ENCODE results near the gene RALGPS1. TPM values are rescaled to one million over a fixed set of nuclear protein-coding genes. Genes with fewer than 3 reads are reported as not detected.

RALGPS1 gene
- total RNA-seq, 1 experiment from 2014 or later = 18.6 TPM

DNA sequence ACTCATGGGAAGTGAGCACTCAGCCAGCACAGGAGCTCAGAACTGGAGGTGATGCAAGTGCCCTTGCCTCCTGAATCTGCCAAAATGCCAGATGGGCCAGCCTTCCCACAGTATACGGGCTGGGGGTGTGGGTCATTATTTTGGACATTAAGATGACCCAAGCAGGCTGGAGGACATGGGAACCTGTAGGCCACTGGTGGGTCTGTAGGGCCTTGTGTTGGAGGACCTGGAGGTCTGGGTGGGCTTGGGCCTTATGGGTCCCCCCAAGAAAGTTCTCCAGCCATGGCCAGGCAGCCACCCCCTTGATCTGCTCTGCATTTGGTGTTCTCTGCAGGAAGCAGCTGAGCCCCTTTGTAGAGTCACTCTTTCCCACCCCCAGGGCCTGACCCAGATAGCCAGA lies 278.9 kb downstream of the RALGPS1 start:
- H3K4me1 Mint-ChIP-seq = peaks cover 0 to 9% of the 10 kb centered on the region in 2 experiments; a peak in 1 of 4 replicates
- Histone ChIP-seq H3K23me2 (ENCODE audit: insufficient read length, low read depth, low read length, poor library complexity, severe bottlenecking) (no peaks in the 10 kb centered on the region), H4K91ac (ENCODE audit: insufficient read length, low read depth, low read length) (no peak overlapping the region), H3T11ph (ENCODE audit: low read length) (no peak overlapping the region), H3K18ac (ENCODE audit: insufficient read length, low read depth, low read length) (no peak overlapping the region), H4K20me1 (ENCODE audit: control insufficient read depth, insufficient read depth, insufficient read length) (no peaks in the 10 kb centered on the region), H3K9ac (ENCODE audit: extremely low read depth, insufficient read length, low read length) (no peak overlapping the region), H2BK120ac (ENCODE audit: low read depth, low read length, poor library complexity, severe bottlenecking) (no peak overlapping the region), H3K27ac (ENCODE audit: insufficient read length, low read depth, low read length) (no peak overlapping the region), H2BK5ac (ENCODE audit: insufficient read length, low read length) (no peak overlapping the region), H3K4me1 (ENCODE audit: insufficient read depth, low read length) (no peaks in the 10 kb centered on the region), H2BK20ac (ENCODE audit: low read depth, low read length, poor library complexity, severe bottlenecking) (no peak overlapping the region), H3K4ac (ENCODE audit: low read depth, low read length) (no peak overlapping the region), H3K14ac (ENCODE audit: insufficient read depth, low read length) (no peak overlapping the region), H2AK5ac (ENCODE audit: insufficient read length, low read length) (no peak overlapping the region), H3K79me1 (ENCODE audit: insufficient read depth, low read depth, low read length, poor library complexity, severe bottlenecking) (no peaks in the 10 kb centered on the region), H3K23ac (ENCODE audit: insufficient read length, low read depth, low read length) (no peak overlapping the region), H2AFZ (ENCODE audit: low read length) (no peak overlapping the region), H4K5ac (ENCODE audit: insufficient read length, low read depth, low read length) (no peak overlapping the region), H4K8ac (replicated peaks; ENCODE audit: insufficient read length, low read depth, low read length) (no peak overlapping the region), H3K9me3 (ENCODE audit: control insufficient read depth, low read depth, low read length) (no peaks in the 10 kb centered on the region), H3K27me3 (ENCODE audit: insufficient read depth, low read length) (no peaks in the 10 kb centered on the region), H3K79me2 (ENCODE audit: insufficient read depth, low read length) (no peaks in the 10 kb centered on the region), H2BK15ac (ENCODE audit: low read depth, low read length) (no peak overlapping the region), H3K4me2 (ENCODE audit: insufficient read depth, insufficient read length, low read length) (no peak overlapping the region), H2BK12ac (ENCODE audit: insufficient read length, low read depth, low read length) (no peak overlapping the region), H3K56ac (ENCODE audit: insufficient read length, low read depth, low read length) (no peak overlapping the region)
- WGBS (ENCODE audit: extremely low coverage, insufficient read length, low lambda C conversion rate) = no CpG with 5 or more reads among the region's 1 CpG
- no peak overlapping the region for H3K27ac Mint-ChIP-seq
- no peaks in the 10 kb centered on the region for H3K27me3 Mint-ChIP-seq (ENCODE audit: low read depth)
- peaks cover 0 to 2% (median 0%) of the 10 kb centered on the region in 3 experiments; a peak in 1 of 7 replicates for H3K36me3 Mint-ChIP-seq (ENCODE audit: insufficient read depth in 1 of 3, low read depth in 3 of 3)
- TF ChIP-seq, protein P1, sequence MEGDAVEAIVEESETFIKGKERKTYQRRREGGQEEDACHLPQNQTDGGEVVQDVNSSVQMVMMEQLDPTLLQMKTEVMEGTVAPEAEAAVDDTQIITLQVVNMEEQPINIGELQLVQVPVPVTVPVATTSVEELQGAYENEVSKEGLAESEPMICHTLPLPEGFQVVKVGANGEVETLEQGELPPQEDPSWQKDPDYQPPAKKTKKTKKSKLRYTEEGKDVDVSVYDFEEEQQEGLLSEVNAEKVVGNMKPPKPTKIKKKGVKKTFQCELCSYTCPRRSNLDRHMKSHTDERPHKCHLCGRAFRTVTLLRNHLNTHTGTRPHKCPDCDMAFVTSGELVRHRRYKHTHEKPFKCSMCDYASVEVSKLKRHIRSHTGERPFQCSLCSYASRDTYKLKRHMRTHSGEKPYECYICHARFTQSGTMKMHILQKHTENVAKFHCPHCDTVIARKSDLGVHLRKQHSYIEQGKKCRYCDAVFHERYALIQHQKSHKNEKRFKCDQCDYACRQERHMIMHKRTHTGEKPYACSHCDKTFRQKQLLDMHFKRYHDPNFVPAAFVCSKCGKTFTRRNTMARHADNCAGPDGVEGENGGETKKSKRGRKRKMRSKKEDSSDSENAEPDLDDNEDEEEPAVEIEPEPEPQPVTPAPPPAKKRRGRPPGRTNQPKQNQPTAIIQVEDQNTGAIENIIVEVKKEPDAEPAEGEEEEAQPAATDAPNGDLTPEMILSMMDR (conservative IDR thresholded peaks at IDR 0.05) = no peak
- H3K9me3 Mint-ChIP-seq = no peaks in the 10 kb centered on the region
- no peak for DNase-seq
- no peak overlapping the region for H3K4me3 Mint-ChIP-seq

Measured in H9 (cell line).